GM12864 (cell line): ENCODE measurements around the gene SMIM5.

Experiments
- DNase-seq: peaks from one replicate; pipeline ENCODE4 v3.0.0-alpha.2; 2011; ENCODE audit warnings: low read depth
- H3K4me3 ChIP-seq: 2 replicates; pipeline ENCODE4 v1.5.1; 2011; ENCODE audit warnings: mild to moderate bottlenecking, low read depth, low read length, control low read depth
- CTCF ChIP-seq: IDR thresholded peaks from 2 replicates; pipeline ENCODE4 v1.5.1; 2011; ENCODE audit warnings: low read depth, mild to moderate bottlenecking, moderate library complexity, low read length, control low read depth, inconsistent platforms; ENCODE audit errors: missing control alignments

The SMIM5 gene

GRCh38 chr17:75667825-75668224, 34.6 kb downstream of the SMIM5 start:
- no peak for DNase-seq
- TF ChIP-seq CTCF = no peak
- peak overlapping the region; percentile 99 for H3K4me3 ChIP-seq

DNA sequence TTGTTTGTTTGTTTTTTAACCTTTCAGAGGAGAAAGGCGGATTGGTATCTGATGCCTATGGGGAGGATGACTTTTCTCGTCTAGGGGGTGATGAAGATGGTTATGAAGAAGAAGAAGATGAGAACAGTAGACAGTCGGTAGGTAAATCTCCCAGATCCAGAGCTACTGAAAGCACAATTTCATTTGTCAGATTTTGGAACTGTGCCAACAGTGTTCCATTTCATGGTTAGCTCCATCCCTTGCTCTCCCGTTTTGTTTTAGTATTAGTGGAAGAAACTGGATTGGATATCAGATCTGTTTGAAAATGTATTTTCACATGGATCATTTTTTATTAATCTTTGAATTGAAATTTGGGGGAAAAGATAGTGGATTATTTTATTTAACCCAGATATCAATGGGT, 35.3 kb downstream of the SMIM5 start:
- no peak for TF ChIP-seq CTCF
- DNase-seq = no peak
- H3K4me3 ChIP-seq = no peak overlapping the region; the same call in 1 of the 2 replicates

DNA sequence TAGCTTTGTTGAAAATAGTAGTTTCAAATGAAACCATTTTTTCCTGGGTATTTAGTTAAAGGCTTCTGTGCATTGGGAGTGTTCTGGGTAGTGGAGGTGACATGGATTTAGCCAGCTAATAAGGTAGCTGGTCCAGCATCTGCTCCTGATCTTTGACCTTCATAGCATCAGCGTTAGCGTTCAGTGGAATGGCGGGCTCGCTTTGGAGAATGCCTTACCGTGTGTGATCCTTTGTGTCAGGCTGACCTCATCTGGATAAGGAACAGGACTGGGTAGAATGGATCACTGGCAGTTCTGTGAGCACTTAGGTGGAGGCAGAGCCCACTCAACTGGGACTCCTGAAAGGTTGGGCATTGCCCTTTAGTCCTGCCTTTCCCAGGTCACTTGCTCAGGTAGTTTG, 37.6 kb downstream of the SMIM5 start:
- no peak for DNase-seq
- no peak for TF ChIP-seq CTCF
- H3K4me3 ChIP-seq = no peak overlapping the region

- no peak overlapping the region for H3K4me3 ChIP-seq
- DNase-seq = no peak
- no peak for TF ChIP-seq CTCF
These were observed 38.8 kb downstream of the SMIM5 start for GRCh38 chr17:75672011-75672410.

GRCh38 chr17:75673487-75673886, 40.3 kb downstream of the SMIM5 start:
- TF ChIP-seq CTCF = no peak
- no peak for DNase-seq
- no peak overlapping the region for H3K4me3 ChIP-seq

DNA sequence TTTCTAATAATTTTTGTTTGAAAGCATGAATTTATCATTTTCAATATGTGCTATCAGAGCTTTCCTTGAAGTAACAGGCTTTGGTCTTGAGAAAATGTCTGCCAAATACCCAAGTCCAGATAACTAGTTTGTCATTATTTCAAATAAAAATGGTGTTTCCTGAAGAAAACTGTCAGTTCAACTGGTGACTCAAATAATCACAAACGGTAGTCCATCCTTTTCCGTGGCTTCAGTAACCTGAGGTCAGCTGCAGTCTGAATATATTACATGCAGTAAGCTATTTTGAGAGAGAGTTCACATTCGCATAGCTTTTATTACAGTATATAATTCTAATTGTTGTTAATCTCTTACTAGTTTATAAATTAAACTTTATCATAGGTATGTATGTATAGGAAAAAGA, 43.2 kb downstream of the SMIM5 start:
- TF ChIP-seq CTCF = no peak
- no peak overlapping the region for H3K4me3 ChIP-seq
- no peak for DNase-seq

- DNase-seq = no peak
- H3K4me3 ChIP-seq = no peak overlapping the region
- TF ChIP-seq CTCF = no peak
These were observed 46.5 kb downstream of the SMIM5 start for GRCh38 chr17:75679706-75680211.
